ENCODE results near the gene CRISP1.

The CRISP1 gene

GRCh38 chr6:49856282-49856681 is 10.1 kb downstream of the CRISP1 start:
- Mint-ChIP-seq H3K4me1 (no peaks in the 10 kb centered on the region), H3K27ac (no peak overlapping the region), H3K27me3 (no peaks in the 10 kb centered on the region), H3K9me3 (peaks cover 0 to 6% of the 10 kb centered on the region in 2 donors), H3K4me3 (no peak overlapping the region)
- ATAC-seq (no peak), DNase-seq (no peak)

- H3K4me3 Mint-ChIP-seq, result no peak overlapping the region
- ATAC-seq, result no peak
Observed at GRCh38 chr6:49855221-49855620, 11.1 kb downstream of the CRISP1 start.

GRCh38 chr6:49852975-49853374 is 13.4 kb downstream of the CRISP1 start:
- Mint-ChIP-seq H3K27me3 (no peaks in the 10 kb centered on the region), H3K9me3 (no peaks in the 10 kb centered on the region), H3K4me3 (no peak overlapping the region), H3K27ac (no peak overlapping the region), H3K4me1 (no peaks in the 10 kb centered on the region)
- ATAC-seq, result no peak
- DNase-seq, result no peak

More at GRCh38 chr6:49855221-49855620, 11.1 kb downstream of the CRISP1 start:
- no peaks in the 10 kb centered on the region for H3K4me1 Mint-ChIP-seq
- no peaks in the 10 kb centered on the region for H3K27me3 Mint-ChIP-seq
- no peak for DNase-seq
- H3K9me3 Mint-ChIP-seq, result peaks cover 0 to 6% of the 10 kb centered on the region in 2 donors
- H3K27ac Mint-ChIP-seq, result no peak overlapping the region

GRCh38 chr6:49849213-49849907 is 17.0 kb downstream of the CRISP1 start:
- ATAC-seq (peak; percentile 43), DNase-seq (no peak)
- no peaks in the 10 kb centered on the region for H3K4me1 Mint-ChIP-seq
- H3K27ac Mint-ChIP-seq, result no peak overlapping the region
- no peaks in the 10 kb centered on the region for H3K9me3 Mint-ChIP-seq
- H3K27me3 Mint-ChIP-seq, result no peaks in the 10 kb centered on the region
- H3K4me3 Mint-ChIP-seq, result no peak overlapping the region

- Mint-ChIP-seq H3K9me3 (no peaks in the 10 kb centered on the region), H3K27ac (no peak overlapping the region), H3K4me3 (no peak overlapping the region), H3K27me3 (peaks cover 3% of the 10 kb centered on the region), H3K4me1 (no peaks in the 10 kb centered on the region)
- ATAC-seq (no peak), DNase-seq (no peak)
Observed at GRCh38 chr6:49847673-49848072, 18.7 kb downstream of the CRISP1 start.

GRCh38 chr6:49847014-49847413 is 19.3 kb downstream of the CRISP1 start:
- H3K4me1 Mint-ChIP-seq, result no peaks in the 10 kb centered on the region
- no peak overlapping the region for H3K27ac Mint-ChIP-seq
- no peaks in the 10 kb centered on the region for H3K9me3 Mint-ChIP-seq
- ATAC-seq (no peak), DNase-seq (no peak)
- H3K4me3 Mint-ChIP-seq, result no peak overlapping the region
- peaks cover 7% of the 10 kb centered on the region for H3K27me3 Mint-ChIP-seq

- ATAC-seq (no peak), DNase-seq (no peak)
- no peaks in the 10 kb centered on the region for H3K9me3 Mint-ChIP-seq
- no peak overlapping the region for H3K27ac Mint-ChIP-seq
- peaks cover 7% of the 10 kb centered on the region for H3K27me3 Mint-ChIP-seq
- no peaks in the 10 kb centered on the region for H3K4me1 Mint-ChIP-seq
- H3K4me3 Mint-ChIP-seq, result no peak overlapping the region
Observed at GRCh38 chr6:49841424-49841823, 24.9 kb downstream of the CRISP1 start.

- Mint-ChIP-seq H3K27me3 (peaks cover 7% of the 10 kb centered on the region), H3K9me3 (no peaks in the 10 kb centered on the region), H3K4me3 (no peak overlapping the region), H3K4me1 (no peaks in the 10 kb centered on the region), H3K27ac (no peak overlapping the region)
- DNase-seq, result no peak
- ATAC-seq, result no peak
Observed at GRCh38 chr6:49839957-49840356, 26.4 kb downstream of the CRISP1 start.

GRCh38 chr6:49839162-49839561 is 27.2 kb downstream of the CRISP1 start:
- H3K4me3 Mint-ChIP-seq, result no peak overlapping the region
- no peaks in the 10 kb centered on the region for H3K9me3 Mint-ChIP-seq
- ATAC-seq, result no peak
- no peaks in the 10 kb centered on the region for H3K4me1 Mint-ChIP-seq
- DNase-seq, result no peak
- no peak overlapping the region for H3K27ac Mint-ChIP-seq
- peaks cover 7% of the 10 kb centered on the region for H3K27me3 Mint-ChIP-seq

GRCh38 chr6:49835140-49835539 is 31.2 kb downstream of the CRISP1 start:
- no peak overlapping the region for H3K27ac Mint-ChIP-seq
- H3K4me1 Mint-ChIP-seq, result no peaks in the 10 kb centered on the region
- no peaks in the 10 kb centered on the region for H3K9me3 Mint-ChIP-seq
- H3K4me3 Mint-ChIP-seq, result no peak overlapping the region
- no peaks in the 10 kb centered on the region for H3K27me3 Mint-ChIP-seq
- ATAC-seq, result no peak
- no peak for DNase-seq

- H3K9me3 Mint-ChIP-seq, result no peaks in the 10 kb centered on the region
- H3K27ac Mint-ChIP-seq, result no peak overlapping the region
- no peak for DNase-seq
- no peaks in the 10 kb centered on the region for H3K27me3 Mint-ChIP-seq
- no peak overlapping the region for H3K4me3 Mint-ChIP-seq
- H3K4me1 Mint-ChIP-seq, result no peaks in the 10 kb centered on the region
- no peak for ATAC-seq
Observed at GRCh38 chr6:49833386-49833785, 32.9 kb downstream of the CRISP1 start.

- no peaks in the 10 kb centered on the region for H3K4me1 Mint-ChIP-seq
- no peak for ATAC-seq
- no peak overlapping the region for H3K27ac Mint-ChIP-seq
Observed at GRCh38 chr6:49826743-49827406, 39.5 kb downstream of the CRISP1 start.

GRCh38 chr6:49815166-49815565 is 51.2 kb downstream of the CRISP1 start:
- Mint-ChIP-seq H3K27me3 (no peaks in the 10 kb centered on the region), H3K9me3 (peaks cover 4 to 8% of the 10 kb centered on the region in 2 donors), H3K4me1 (no peaks in the 10 kb centered on the region), H3K4me3 (no peak overlapping the region), H3K27ac (no peak overlapping the region)
- DNase-seq (no peak), ATAC-seq (no peak)

More at GRCh38 chr6:49826743-49827406, 39.5 kb downstream of the CRISP1 start:
- no peaks in the 10 kb centered on the region for H3K9me3 Mint-ChIP-seq
- H3K27me3 Mint-ChIP-seq, result no peaks in the 10 kb centered on the region
- H3K4me3 Mint-ChIP-seq, result no peak overlapping the region
- DNase-seq, result no peak

GRCh38 chr6:49813248-49813647 is 53.1 kb downstream of the CRISP1 start:
- Mint-ChIP-seq H3K27me3 (no peaks in the 10 kb centered on the region), H3K4me3 (no peak overlapping the region), H3K9me3 (peaks cover 8 to 9% of the 10 kb centered on the region in 2 donors), H3K4me1 (no peaks in the 10 kb centered on the region), H3K27ac (no peak overlapping the region)
- DNase-seq (no peak), ATAC-seq (no peak)

- no peak for DNase-seq
Observed at GRCh38 chr6:49806145-49806544, 60.2 kb downstream of the CRISP1 start.

GRCh38 chr6:49805246-49805645 is 61.1 kb downstream of the CRISP1 start:
- ATAC-seq (no peak), DNase-seq (no peak)
- Mint-ChIP-seq H3K4me3 (no peak overlapping the region), H3K9me3 (peaks cover 11 to 12% of the 10 kb centered on the region in 2 donors), H3K4me1 (no peaks in the 10 kb centered on the region), H3K27ac (no peak overlapping the region), H3K27me3 (no peaks in the 10 kb centered on the region)

More at GRCh38 chr6:49806145-49806544, 60.2 kb downstream of the CRISP1 start:
- no peak for ATAC-seq
- Mint-ChIP-seq H3K27ac (peak overlapping the region in 1 of 2 donors; percentile 74), H3K9me3 (peaks cover 11 to 12% of the 10 kb centered on the region in 2 donors), H3K27me3 (no peaks in the 10 kb centered on the region), H3K4me1 (no peaks in the 10 kb centered on the region), H3K4me3 (no peak overlapping the region)
